ENCODE data around the gene PIK3R5.

GRCh38 chr17:8941980-8942622 is 23.4 kb downstream of the PIK3R5 start:
- TF ChIP-seq GATA3 (IDR thresholded peaks at IDR 0.05; ENCODE audit: low read depth, low read length) (no peak), GATA2 (IDR thresholded peaks at IDR 0.05; ENCODE audit: low read depth, low read length) (no peak)

All from SH-SY5Y (cell line).